Measurements from ENCODE around the gene BPIFA3. TPM values are rescaled to one million over a fixed set of nuclear protein-coding genes. Genes with fewer than 3 reads are reported as not detected.

The BPIFA3 gene
- total RNA-seq, 2 experiments from 2014 or later, result not detected

GRCh38 chr20:33191484-33191883, 25.7 kb upstream of the BPIFA3 start:
- CTCF ChIA-PET, result interaction anchor here (0.7 kb wide), 1 partner anchor 708 kb away, joined by 4 read pairs; no protein-coding TSS in a partner anchor
- no peaks in the 10 kb centered on the region for H3K4me1 Mint-ChIP-seq

DNA sequence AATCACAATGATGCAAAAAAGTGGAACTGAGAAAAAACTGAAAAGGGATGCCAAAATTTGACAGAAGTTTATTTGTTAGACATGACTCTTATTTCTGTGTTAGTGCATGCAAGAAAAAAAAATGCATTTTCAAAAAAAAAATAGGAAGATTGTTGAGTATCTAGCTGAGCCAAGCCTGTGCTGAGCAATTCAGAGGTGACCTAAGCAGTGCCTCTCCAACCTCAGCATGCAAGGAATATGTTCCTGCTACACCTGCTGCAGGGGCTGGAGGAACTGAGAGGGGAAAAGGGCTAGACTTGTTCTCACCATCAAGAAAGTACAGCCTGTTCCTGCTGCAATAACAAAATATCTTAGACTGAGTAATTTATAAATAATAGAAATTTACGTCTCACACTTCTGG, 25.2 kb upstream of the BPIFA3 start:
- no peak overlapping the region for H3K27ac Mint-ChIP-seq
- H3K9me3 Mint-ChIP-seq, result no peaks in the 10 kb centered on the region
- H3K4me3 Mint-ChIP-seq, result no peak overlapping the region
- ChIA-PET CTCF (interaction anchor here (0.7 kb wide), 1 partner anchor 707 kb away, joined by 4 read pairs; no protein-coding TSS in a partner anchor), POLR2A (no interaction called here)
- DNase-seq, result no peak
- H3K27me3 Mint-ChIP-seq, result peaks cover 9% of the 10 kb centered on the region
- H3K4me1 Mint-ChIP-seq, result no peaks in the 10 kb centered on the region
- H3K36me3 Mint-ChIP-seq (ENCODE audit: low read depth), result no peaks in the 10 kb centered on the region

More at GRCh38 chr20:33191484-33191883, 25.7 kb upstream of the BPIFA3 start:
- DNase-seq, result no peak
- no peaks in the 10 kb centered on the region for H3K9me3 Mint-ChIP-seq
- H3K36me3 Mint-ChIP-seq (ENCODE audit: low read depth), result no peaks in the 10 kb centered on the region
- POLR2A ChIA-PET, result no interaction called here
- H3K27ac Mint-ChIP-seq, result no peak overlapping the region
- peaks cover 9% of the 10 kb centered on the region for H3K27me3 Mint-ChIP-seq
- H3K4me3 Mint-ChIP-seq, result no peak overlapping the region

- ChIA-PET CTCF (no interaction called here), POLR2A (no interaction called here)
- no peaks in the 10 kb centered on the region for H3K9me3 Mint-ChIP-seq
- no peak overlapping the region for H3K4me3 Mint-ChIP-seq
- peaks cover 9% of the 10 kb centered on the region for H3K27me3 Mint-ChIP-seq
- H3K4me1 Mint-ChIP-seq, result no peaks in the 10 kb centered on the region
- no peak overlapping the region for H3K27ac Mint-ChIP-seq
- no peak for DNase-seq
- H3K36me3 Mint-ChIP-seq (ENCODE audit: low read depth), result no peaks in the 10 kb centered on the region
Measured at GRCh38 chr20:33192912-33193501, 24.1 kb upstream of the BPIFA3 start.

DNA sequence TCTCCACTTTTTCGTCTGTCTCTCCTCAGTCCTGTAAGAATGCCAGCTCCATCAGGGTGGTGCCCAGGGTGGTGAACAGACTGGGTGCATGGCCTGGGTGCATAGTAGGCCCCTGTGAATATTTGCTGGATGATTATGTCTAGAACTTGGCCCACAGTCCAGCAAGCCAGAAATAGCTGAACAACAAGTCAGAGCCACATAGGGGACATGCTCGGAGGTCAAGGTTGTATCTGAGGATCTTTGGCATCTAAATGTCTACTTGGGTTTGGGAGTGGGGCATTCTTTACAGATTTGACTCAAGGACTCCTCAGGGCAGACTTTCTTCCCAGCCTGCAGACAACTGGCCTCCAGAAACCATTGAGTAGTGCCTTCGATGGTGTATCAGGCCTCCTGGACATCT, 18.1 kb upstream of the BPIFA3 start:
- Mint-ChIP-seq H3K9me3 (no peaks in the 10 kb centered on the region), H3K4me1 (no peaks in the 10 kb centered on the region), H3K36me3 (ENCODE audit: low read depth) (no peaks in the 10 kb centered on the region), H3K4me3 (no peak overlapping the region), H3K27ac (no peak overlapping the region), H3K27me3 (peaks cover 11% of the 10 kb centered on the region)
- CTCF ChIA-PET, result no interaction called here
- POLR2A ChIA-PET, result no interaction called here
- no peak for DNase-seq

DNA sequence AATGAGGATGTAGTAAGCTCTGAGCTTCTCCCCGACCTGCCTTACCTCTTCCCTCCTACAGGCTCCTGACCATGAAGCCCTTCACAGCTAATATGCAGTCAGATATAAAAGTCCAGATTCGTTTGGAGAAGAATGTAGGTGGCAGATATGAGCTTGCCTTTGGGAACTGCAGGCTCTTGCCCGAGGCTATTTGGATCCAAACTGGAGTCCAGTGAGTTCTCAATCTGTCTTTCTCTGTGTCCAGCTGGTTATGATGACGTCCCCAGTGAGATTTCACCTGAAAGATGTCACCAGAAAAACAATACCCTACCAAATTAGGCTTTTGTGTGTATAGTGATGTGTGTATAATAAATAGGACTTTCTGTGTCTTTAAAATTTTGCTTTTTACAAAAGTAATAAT, 14.7 kb upstream of the BPIFA3 start:
- Mint-ChIP-seq H3K4me3 (no peak overlapping the region), H3K9me3 (no peaks in the 10 kb centered on the region)
- CTCF ChIA-PET, result no interaction called here

GRCh38 chr20:33203444-33203843, 13.7 kb upstream of the BPIFA3 start:
- no peaks in the 10 kb centered on the region for H3K4me1 Mint-ChIP-seq
- H3K27me3 Mint-ChIP-seq, result peaks cover 16% of the 10 kb centered on the region
- ChIA-PET CTCF (no interaction called here), POLR2A (no interaction called here)
- no peak for DNase-seq
- no peaks in the 10 kb centered on the region for H3K36me3 Mint-ChIP-seq (ENCODE audit: low read depth)
- H3K4me3 Mint-ChIP-seq, result no peak overlapping the region
- H3K27ac Mint-ChIP-seq, result no peak overlapping the region
- H3K9me3 Mint-ChIP-seq, result no peaks in the 10 kb centered on the region

More for the DNA sequence above, 14.7 kb upstream of the BPIFA3 start:
- Mint-ChIP-seq H3K27ac (no peak overlapping the region), H3K36me3 (ENCODE audit: low read depth) (no peaks in the 10 kb centered on the region), H3K27me3 (peaks cover 16% of the 10 kb centered on the region), H3K4me1 (no peaks in the 10 kb centered on the region)
- POLR2A ChIA-PET, result no interaction called here
- DNase-seq, result no peak

- H3K27ac Mint-ChIP-seq, result no peak overlapping the region
- no peak overlapping the region for H3K4me3 Mint-ChIP-seq
- ChIA-PET POLR2A (no interaction called here), CTCF (interaction anchor here (0.6 to 1.3 kb wide), 2 partner anchors 308 to 309 kb away, joined by 3 to 5 read pairs; no protein-coding TSS in a partner anchor)
- peak; percentile 46 for DNase-seq
- H3K4me1 Mint-ChIP-seq, result no peaks in the 10 kb centered on the region
- no peaks in the 10 kb centered on the region for H3K9me3 Mint-ChIP-seq
- H3K27me3 Mint-ChIP-seq, result peaks cover 25% of the 10 kb centered on the region
- H3K36me3 Mint-ChIP-seq (ENCODE audit: low read depth), result no peaks in the 10 kb centered on the region
Measured at GRCh38 chr20:33209789-33210188, 7.4 kb upstream of the BPIFA3 start.

DNA sequence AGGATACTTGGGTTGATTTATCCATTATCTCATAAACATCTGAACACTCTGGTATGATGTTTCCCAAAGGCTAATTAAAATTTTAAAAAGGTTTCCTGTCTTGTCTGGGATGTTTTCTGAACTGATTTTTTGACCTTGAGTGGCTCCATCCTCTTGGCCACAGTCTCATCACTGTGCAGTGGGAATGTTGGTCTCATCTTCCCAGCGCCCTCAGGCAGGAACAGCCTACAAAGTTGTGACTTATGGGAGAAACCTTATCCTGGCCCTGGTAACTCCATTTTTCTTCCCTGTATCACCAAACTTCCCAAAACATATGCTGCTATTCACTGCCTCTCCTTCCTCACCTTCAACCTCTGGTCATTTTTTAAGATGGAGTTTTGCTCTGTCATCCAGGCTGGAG, 6.8 kb upstream of the BPIFA3 start:
- Mint-ChIP-seq H3K27ac (no peak overlapping the region), H3K9me3 (no peaks in the 10 kb centered on the region), H3K27me3 (peaks cover 23% of the 10 kb centered on the region), H3K36me3 (ENCODE audit: low read depth) (no peaks in the 10 kb centered on the region), H3K4me3 (no peak overlapping the region), H3K4me1 (no peaks in the 10 kb centered on the region)
- POLR2A ChIA-PET, result no interaction called here
- CTCF ChIA-PET, result interaction anchor here (0.7 kb wide), 1 partner anchor 432 kb away, joined by 3 read pairs; no protein-coding TSS in a partner anchor
- no peak for DNase-seq

DNA sequence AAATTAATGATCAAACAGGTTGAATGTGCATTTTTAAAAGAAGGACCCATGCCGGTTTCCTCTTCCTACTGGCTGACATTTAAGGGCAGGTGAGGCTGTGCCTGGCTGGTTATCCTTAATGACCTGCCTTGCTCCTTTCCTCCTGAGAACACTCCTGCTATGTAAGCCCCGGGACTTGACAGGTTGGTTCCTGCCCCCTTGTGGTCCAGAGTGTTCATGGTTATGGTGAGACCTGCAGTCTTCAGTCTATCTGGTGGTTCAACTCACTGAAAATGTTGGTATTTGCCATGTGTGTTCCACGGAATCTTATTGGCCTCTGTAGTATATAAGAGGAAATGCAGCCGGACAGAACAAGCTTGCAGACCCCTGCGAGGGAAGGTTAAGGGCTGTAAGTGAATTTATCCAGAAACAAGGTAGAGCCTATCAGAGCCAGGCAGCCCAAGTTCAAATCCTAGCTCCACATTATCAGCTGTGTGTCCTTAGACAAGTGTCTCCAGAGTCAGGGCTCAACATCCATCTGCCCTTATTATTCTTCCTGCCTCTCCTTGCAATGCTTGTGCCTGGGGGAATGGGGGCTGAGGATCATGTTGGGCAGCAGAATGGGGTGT, 5.2 kb upstream of the BPIFA3 start:
- no peak overlapping the region for H3K4me3 Mint-ChIP-seq
- peak; percentile 23 for DNase-seq
- no peaks in the 10 kb centered on the region for H3K36me3 Mint-ChIP-seq (ENCODE audit: low read depth)
- H3K27me3 Mint-ChIP-seq, result peaks cover 27% of the 10 kb centered on the region
- H3K9me3 Mint-ChIP-seq, result no peaks in the 10 kb centered on the region
- no peak overlapping the region for H3K27ac Mint-ChIP-seq
- no peaks in the 10 kb centered on the region for H3K4me1 Mint-ChIP-seq
- ChIA-PET POLR2A (no interaction called here), CTCF (interaction anchor here (1.0 kb wide), 2 partner anchors 9 to 310 kb away, joined by 3 read pairs; no protein-coding TSS in a partner anchor)

DNA sequence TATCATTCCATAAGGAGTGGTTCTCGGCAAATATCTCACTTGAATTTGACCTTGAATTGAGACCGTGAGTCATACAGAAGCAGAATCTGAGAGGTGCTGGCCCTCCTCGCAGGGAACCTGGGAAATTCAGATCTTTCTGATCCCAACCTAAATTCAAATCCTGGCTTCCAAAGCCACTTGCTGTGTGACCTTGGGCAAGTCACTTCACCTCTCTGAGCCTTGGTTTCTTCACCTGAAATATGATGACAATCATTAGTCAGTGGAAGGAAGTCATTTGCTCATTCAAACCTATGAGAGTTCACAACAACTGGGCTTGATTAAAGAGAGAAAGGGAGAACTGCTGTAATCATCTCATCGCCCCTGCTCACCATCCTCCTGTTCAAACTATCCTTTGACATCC, 7.2 kb downstream of the BPIFA3 start:
- no peaks in the 10 kb centered on the region for H3K4me1 Mint-ChIP-seq
- no peak for DNase-seq
- peaks cover 16% of the 10 kb centered on the region for H3K27me3 Mint-ChIP-seq
- no peak overlapping the region for H3K27ac Mint-ChIP-seq
- ChIA-PET CTCF (no interaction called here), POLR2A (no interaction called here)
- no peak overlapping the region for H3K4me3 Mint-ChIP-seq
- no peaks in the 10 kb centered on the region for H3K9me3 Mint-ChIP-seq
- no peaks in the 10 kb centered on the region for H3K36me3 Mint-ChIP-seq (ENCODE audit: low read depth)

DNA sequence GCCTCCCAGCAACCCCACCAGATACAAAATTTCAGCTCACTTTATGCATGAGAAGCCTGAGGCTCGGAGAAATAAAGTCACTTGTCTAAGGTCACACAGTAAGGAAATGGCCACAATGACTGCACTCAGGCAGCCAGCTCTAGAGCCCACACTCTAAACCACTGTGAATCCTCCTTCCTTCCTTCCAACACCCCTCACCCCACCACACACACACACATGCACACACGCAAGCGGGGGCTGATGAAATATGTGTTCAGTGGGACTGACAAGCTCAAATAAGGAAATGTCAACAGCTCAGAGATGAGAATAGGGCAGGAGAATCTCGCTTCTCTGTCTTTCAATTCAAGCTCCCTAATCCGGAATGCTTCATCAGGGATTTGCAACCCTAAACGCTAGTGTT, 12.7 kb downstream of the BPIFA3 start:
- Mint-ChIP-seq H3K36me3 (ENCODE audit: low read depth) (no peaks in the 10 kb centered on the region), H3K9me3 (no peaks in the 10 kb centered on the region), H3K27ac (peak overlapping the region; percentile 27), H3K4me3 (no peak overlapping the region), H3K4me1 (peaks cover 17% of the 10 kb centered on the region), H3K27me3 (peaks cover 14% of the 10 kb centered on the region)
- CTCF ChIA-PET, result interaction anchor here (1.3 to 1.7 kb wide), 2 partner anchors 16 to 33 kb away, joined by 3 to 4 read pairs; no protein-coding TSS in a partner anchor
- POLR2A ChIA-PET, result no interaction called here
- peak; percentile 24 for DNase-seq

DNA sequence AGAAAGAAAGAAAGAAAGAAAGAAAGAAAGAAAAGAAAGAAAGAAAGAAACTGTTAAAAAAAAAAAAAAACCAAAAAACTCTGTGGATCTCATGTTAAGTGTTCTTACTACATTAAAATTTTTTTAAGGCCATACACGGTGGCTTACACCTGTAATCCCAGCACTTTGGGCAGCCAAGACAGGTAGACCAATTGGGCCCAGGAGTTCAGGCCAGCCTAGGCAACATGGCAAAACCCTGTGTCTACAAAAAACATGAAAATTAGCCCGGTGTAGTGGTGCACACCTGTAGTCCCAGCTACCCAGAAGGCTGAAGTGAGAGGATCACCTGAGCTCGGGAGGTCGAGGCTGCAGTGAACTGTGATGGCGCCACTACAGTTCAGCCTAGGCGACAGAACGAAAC, 14.1 kb downstream of the BPIFA3 start:
- DNase-seq, result no peak
- Mint-ChIP-seq H3K4me3 (no peak overlapping the region), H3K36me3 (ENCODE audit: low read depth) (no peaks in the 10 kb centered on the region), H3K27ac (no peak overlapping the region), H3K9me3 (no peaks in the 10 kb centered on the region), H3K27me3 (peaks cover 10% of the 10 kb centered on the region), H3K4me1 (peaks cover 17% of the 10 kb centered on the region)
- ChIA-PET POLR2A (no interaction called here), CTCF (no interaction called here)

DNA sequence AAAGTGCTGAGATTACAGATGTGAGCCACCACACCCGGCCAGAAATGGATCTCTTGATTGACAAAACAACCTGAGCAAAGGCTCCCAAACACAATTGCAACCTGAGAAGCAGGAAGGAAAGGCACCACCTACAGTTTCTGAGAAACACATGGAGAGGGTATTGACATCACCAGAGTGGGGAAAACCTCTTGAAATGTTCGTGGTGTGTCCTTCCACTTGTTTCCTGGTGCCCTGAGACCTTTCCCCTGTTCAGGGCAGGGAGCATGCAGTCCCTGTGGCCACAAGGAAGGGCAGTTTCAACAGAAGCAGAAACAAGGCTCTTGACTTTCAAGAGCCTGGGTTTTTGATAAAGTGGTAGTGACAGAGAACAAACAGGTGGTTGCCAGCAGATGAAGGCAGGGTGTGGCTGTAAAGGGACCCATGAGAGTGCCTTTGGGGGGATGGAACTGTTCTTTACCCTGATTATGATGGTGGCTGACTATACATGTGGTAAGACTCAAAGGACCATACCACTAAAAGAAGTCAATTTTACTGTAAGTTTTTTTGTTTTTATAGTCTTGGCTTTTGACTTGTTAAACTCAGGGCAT, 15.4 kb downstream of the BPIFA3 start:
- H3K36me3 Mint-ChIP-seq (ENCODE audit: low read depth), result no peaks in the 10 kb centered on the region
- no peaks in the 10 kb centered on the region for H3K9me3 Mint-ChIP-seq
- peaks cover 17% of the 10 kb centered on the region for H3K4me1 Mint-ChIP-seq
- CTCF ChIA-PET, result no interaction called here
- POLR2A ChIA-PET, result no interaction called here
- H3K27ac Mint-ChIP-seq, result peak overlapping the region; percentile 27
- H3K27me3 Mint-ChIP-seq, result peaks cover 18% of the 10 kb centered on the region
- H3K4me3 Mint-ChIP-seq, result no peak overlapping the region
- no peak for DNase-seq
